HG03520 (cell line): ENCODE results near the gene DNAI4.
"Not testable (repeated sequence)": the region's sequence is repeated elsewhere in the genome, so short reads cannot be mapped to it uniquely, and the experiment has no call there.

ENCODE experiments used
- ATAC-seq: cut with Tn5 transposase; IDR thresholded peaks from one replicate; pipeline ENCODE4 v1.9.1; 2021; ENCODE audit warnings: mild to moderate bottlenecking, moderate library complexity; ENCODE audit not compliant: unreplicated experiment

Gene DNAI4

GRCh38 chr1:66848193-66848592 lies 76.5 kb downstream of the DNAI4 start:
- ATAC-seq, result no peak

GRCh38 chr1:66840929-66841328 lies 83.7 kb downstream of the DNAI4 start:
- ATAC-seq, result no peak

GRCh38 chr1:66834926-66835325 lies 89.7 kb downstream of the DNAI4 start:
- ATAC-seq, result no peak

- ATAC-seq, result no peak
Observed at GRCh38 chr1:66833112-66833511, 91.5 kb downstream of the DNAI4 start.

GRCh38 chr1:66831529-66832239 lies 93.0 kb downstream of the DNAI4 start:
- no peak for ATAC-seq

- no peak for ATAC-seq
Observed at GRCh38 chr1:66824771-66825170, 99.9 kb downstream of the DNAI4 start.

GRCh38 chr1:66809736-66810326 lies 114.8 kb downstream of the DNAI4 start:
- ATAC-seq, result no peak

GRCh38 chr1:66809245-66809644 lies 115.4 kb downstream of the DNAI4 start:
- ATAC-seq, result no peak

- not testable (repeated sequence) for ATAC-seq
Observed at GRCh38 chr1:66795839-66796238, 128.8 kb downstream of the DNAI4 start.

GRCh38 chr1:66791621-66792610 lies 132.7 kb downstream of the DNAI4 start:
- ATAC-seq, result no peak

GRCh38 chr1:66788231-66788939 lies 136.3 kb downstream of the DNAI4 start:
- ATAC-seq, result peak; percentile 90

- ATAC-seq, result no peak
Observed at GRCh38 chr1:66787641-66788040, 137.0 kb downstream of the DNAI4 start.

- not testable (repeated sequence) for ATAC-seq
Observed at GRCh38 chr1:66785800-66786199, 138.9 kb downstream of the DNAI4 start.

GRCh38 chr1:66779475-66780078 lies 145.1 kb downstream of the DNAI4 start:
- no peak for ATAC-seq

- no peak for ATAC-seq
Observed at GRCh38 chr1:66778969-66779368, 145.7 kb downstream of the DNAI4 start.

GRCh38 chr1:66778266-66778665 lies 146.4 kb downstream of the DNAI4 start:
- no peak for ATAC-seq

- no peak for ATAC-seq
Observed at GRCh38 chr1:66777831-66778230, 146.8 kb downstream of the DNAI4 start.

- ATAC-seq, result no peak
Observed at GRCh38 chr1:66775646-66776045, 149.0 kb downstream of the DNAI4 start.

- no peak for ATAC-seq
Observed at GRCh38 chr1:66774438-66774837, 150.2 kb downstream of the DNAI4 start.

- no peak for ATAC-seq
Observed at GRCh38 chr1:66773227-66773626, 151.4 kb downstream of the DNAI4 start.
